22Rv1 (cell line): ENCODE measurements around the gene MMD2.

Experiments used
- CTCF ChIP-seq: fragments of 450-650 bp; IDR thresholded peaks from 2 replicates; pipeline ENCODE4 v1.5.1; 2017; ENCODE audit warnings: mild to moderate bottlenecking
- ZFX ChIP-seq: fragments of 450-650 bp; IDR thresholded peaks from 2 replicates; pipeline ENCODE4 v1.6.1; 2017; ENCODE audit warnings: antibody characterized with exemption, borderline replicate concordance

GRCh38 chr7:4873071-4873944, 85.7 kb downstream of the MMD2 start:
- no peak for TF ChIP-seq CTCF
- TF ChIP-seq ZFX: no peak
